Adipocyte (in vitro differentiated cells): ENCODE data around the gene PLAAT5.
"Not testable (repeated sequence)": the region's sequence is repeated elsewhere in the genome, so short reads cannot be mapped to it uniquely, and the experiment has no call there.

Experiments used
- DNase-seq: peaks from one replicate; pipeline ENCODE4 v3.0.0-alpha.2; 2015; ENCODE audit warnings: low read depth
- H3K27me3 ChIP-seq: replicated peaks from 2 replicates; pipeline ENCODE4 v1.7.0; 2013; ENCODE audit warnings: mild to moderate bottlenecking, low read length, moderate library complexity; ENCODE audit not compliant: control insufficient read depth, insufficient read depth
- H3K36me3 ChIP-seq: 2 replicates; pipeline ENCODE4 v1.7.0; 2013; ENCODE audit warnings: low read length, mild to moderate bottlenecking, moderate library complexity; ENCODE audit not compliant: control insufficient read depth, insufficient read depth, severe bottlenecking
- H3K4me1 ChIP-seq: 2 replicates; pipeline ENCODE4 v1.7.0; 2013; ENCODE audit warnings: mild to moderate bottlenecking, low read length, moderate library complexity; ENCODE audit not compliant: control insufficient read depth, insufficient read depth
- H3K4me3 ChIP-seq: 2 replicates; pipeline ENCODE4 v1.7.0; 2013; ENCODE audit warnings: mild to moderate bottlenecking, low read length, moderate library complexity
- H3K9ac ChIP-seq: 2 replicates; pipeline ENCODE4 v1.7.0; 2013; ENCODE audit warnings: mild to moderate bottlenecking, low read length, moderate library complexity
- H3K9me3 ChIP-seq: 2 replicates; pipeline ENCODE4 v1.7.0; 2013; ENCODE audit warnings: mild to moderate bottlenecking, low read length, moderate library complexity; ENCODE audit not compliant: control insufficient read depth

PLAAT5 gene

GRCh38 chr11:63490551-63491239, at the start of gene PLAAT5:
Gene PLAAT5, minus strand, starts transcription at chr11:63491167. Its CDS starts 133 bp downstream, at chr11:63491034.
- Histone ChIP-seq H3K4me1 (peaks cover 30% of the 10 kb centered on the region), H3K4me3 (peak within 1 kb of the TSS; percentile 85), H3K27me3 (no peaks in the 10 kb centered on the region), H3K9ac (peak within 1 kb of the TSS; percentile 92), H3K9me3 (peaks cover 8% of the 10 kb centered on the region), H3K36me3 (no peaks in the 10 kb centered on the region)
- peak; percentile 63 for DNase-seq

GRCh38 chr11:63537293-63538101, 46.5 kb upstream of the PLAAT5 start:
- Histone ChIP-seq H3K4me3 (peak overlapping the region; percentile 77), H3K36me3 (no peaks in the 10 kb centered on the region), H3K4me1 (peaks cover 19% of the 10 kb centered on the region), H3K9ac (peak overlapping the region; percentile 81), H3K9me3 (no peaks in the 10 kb centered on the region), H3K27me3 (no peaks in the 10 kb centered on the region)
- peak; percentile 63 for DNase-seq

- H3K4me3 ChIP-seq, result peak within 1 kb of the TSS; percentile 77
- no peaks in the 10 kb centered on the region for H3K27me3 ChIP-seq
- peak; percentile 78 for DNase-seq
- peak within 1 kb of the TSS; percentile 81 for H3K9ac ChIP-seq
- peaks cover 24% of the 10 kb centered on the region for H3K4me1 ChIP-seq
- H3K36me3 ChIP-seq, result no peaks in the 10 kb centered on the region
- no peaks in the 10 kb centered on the region for H3K9me3 ChIP-seq
These were observed 45.8 kb upstream of the PLAAT5 start, which contains the start of gene PLAAT4 for GRCh38 chr11:63536669-63537292. Gene PLAAT4, plus strand, starts transcription at chr11:63536808. Its CDS starts 61 bp downstream, at chr11:63536869.

GRCh38 chr11:63535734-63536133, 44.8 kb upstream of the PLAAT5 start:
- DNase-seq, result no peak
- no peaks in the 10 kb centered on the region for H3K9me3 ChIP-seq
- no peaks in the 10 kb centered on the region for H3K27me3 ChIP-seq
- H3K4me3 ChIP-seq, result no peak overlapping the region
- no peaks in the 10 kb centered on the region for H3K36me3 ChIP-seq
- peaks cover 31% of the 10 kb centered on the region for H3K4me1 ChIP-seq
- no peak overlapping the region for H3K9ac ChIP-seq

- Histone ChIP-seq H3K27me3 (no peaks in the 10 kb centered on the region), H3K9me3 (no peaks in the 10 kb centered on the region), H3K4me3 (no peak overlapping the region), H3K9ac (no peak overlapping the region), H3K4me1 (peaks cover 31% of the 10 kb centered on the region), H3K36me3 (no peaks in the 10 kb centered on the region)
- no peak for DNase-seq
These were observed 44.0 kb upstream of the PLAAT5 start for GRCh38 chr11:63534895-63535461.

GRCh38 chr11:63534076-63534475, 43.1 kb upstream of the PLAAT5 start:
- H3K9ac ChIP-seq, result no peak overlapping the region
- H3K4me3 ChIP-seq, result no peak overlapping the region
- H3K4me1 ChIP-seq, result peaks cover 31% of the 10 kb centered on the region
- H3K9me3 ChIP-seq, result no peaks in the 10 kb centered on the region
- H3K27me3 ChIP-seq, result no peaks in the 10 kb centered on the region
- DNase-seq, result no peak
- H3K36me3 ChIP-seq, result no peaks in the 10 kb centered on the region

GRCh38 chr11:63532799-63533475, 42.0 kb upstream of the PLAAT5 start:
- Histone ChIP-seq H3K27me3 (no peaks in the 10 kb centered on the region), H3K4me3 (no peak overlapping the region), H3K9me3 (no peaks in the 10 kb centered on the region), H3K36me3 (no peaks in the 10 kb centered on the region), H3K9ac (no peak overlapping the region), H3K4me1 (peaks cover 28% of the 10 kb centered on the region)
- no peak for DNase-seq

GRCh38 chr11:63532117-63532516, 41.1 kb upstream of the PLAAT5 start:
- Histone ChIP-seq H3K4me1 (peaks cover 20% of the 10 kb centered on the region), H3K36me3 (no peaks in the 10 kb centered on the region), H3K9me3 (no peaks in the 10 kb centered on the region), H3K9ac (no peak overlapping the region), H3K4me3 (no peak overlapping the region), H3K27me3 (peaks cover 3% of the 10 kb centered on the region)
- DNase-seq, result no peak

GRCh38 chr11:63531074-63531792, 40.3 kb upstream of the PLAAT5 start:
- not testable (repeated sequence) for H3K9me3 ChIP-seq, H3K27me3 ChIP-seq, H3K9ac ChIP-seq, H3K36me3 ChIP-seq, H3K4me3 ChIP-seq
- peaks cover 11% of the 10 kb centered on the region for H3K4me1 ChIP-seq
- DNase-seq, result peak; percentile 72

- no peaks in the 10 kb centered on the region for H3K9me3 ChIP-seq
- DNase-seq, result no peak
- H3K27me3 ChIP-seq, result peaks cover 3% of the 10 kb centered on the region
These were observed 39.1 kb upstream of the PLAAT5 start for GRCh38 chr11:63530021-63530420.

More at GRCh38 chr11:63530021-63530420, 39.1 kb upstream of the PLAAT5 start:
- Histone ChIP-seq H3K9ac (no peak overlapping the region), H3K36me3 (no peaks in the 10 kb centered on the region), H3K4me1 (peaks cover 11% of the 10 kb centered on the region), H3K4me3 (no peak overlapping the region)
